Tibial artery (tissue), 4 donors: Measurements from ENCODE around the gene STOML3.

Experiments used
- DNase-seq, 2 donors: peaks; one replicate each; pipeline ENCODE4 v3.0.0-alpha.2; 2019
- H3K27ac ChIP-seq, 2 donors: fragments of 200-600 bp; sonication (generic) in 1 of 2; 1 replicate in 1 of 2; 2 replicates in 1 of 2; pipeline ENCODE4 v1.5.1; 2018 to 2019; ENCODE audit warnings: mild to moderate bottlenecking in 1 of 2
- H3K27me3 ChIP-seq, 2 donors: fragments of 200-600 bp; sonication (generic) in 1 of 2; one replicate each; pipeline versions ENCODE4 v1.5.1 to v1.6.0; 2016 to 2019
- H3K36me3 ChIP-seq, 3 donors: fragments of 200-600 bp; sonication (generic) in 2 of 3; one replicate each; pipeline ENCODE4 v1.5.1; 2016 to 2019; ENCODE audit warnings: mild to moderate bottlenecking in 2 of 3
- H3K4me1 ChIP-seq, 4 donors: fragments of 200-600 bp; sonication (generic) in 2 of 4; 1 replicate in 3 of 4; 2 replicates in 1 of 4; pipeline ENCODE4 v1.5.1; 2016 to 2019
- H3K4me3 ChIP-seq, 2 donors: fragments of 200-600 bp; sonication (generic) in 1 of 2; 1 replicate in 1 of 2; 2 replicates in 1 of 2; pipeline ENCODE4 v1.5.1; 2018 to 2019; ENCODE audit warnings: mild to moderate bottlenecking in 2 of 2
- H3K9me3 ChIP-seq, 3 donors: fragments of 200-600 bp; sonication (generic) in 1 of 3; one replicate each; pipeline ENCODE4 v1.5.1; 2016 to 2019
- intact Hi-C: fragments of 100-400 bp; cut with DNase I; formaldehyde crosslinking; loops from one replicate; pipeline ENCODE4 v1.15.0; 2023; ENCODE audit warnings: low total_unique reads
- TF ChIP-seq, protein P1 (sequence below), 2 experiments: fragments of 200-600 bp in 1 of 2; fragments of 450-650 bp in 1 of 2; IDR thresholded peaks; one replicate each; pipeline ENCODE4 v1.5.1; 2017 to 2019; ENCODE audit warnings: antibody characterized with exemption in 2 of 2, mild to moderate bottlenecking in 1 of 2, moderate library complexity in 1 of 2

The STOML3 gene

DNA sequence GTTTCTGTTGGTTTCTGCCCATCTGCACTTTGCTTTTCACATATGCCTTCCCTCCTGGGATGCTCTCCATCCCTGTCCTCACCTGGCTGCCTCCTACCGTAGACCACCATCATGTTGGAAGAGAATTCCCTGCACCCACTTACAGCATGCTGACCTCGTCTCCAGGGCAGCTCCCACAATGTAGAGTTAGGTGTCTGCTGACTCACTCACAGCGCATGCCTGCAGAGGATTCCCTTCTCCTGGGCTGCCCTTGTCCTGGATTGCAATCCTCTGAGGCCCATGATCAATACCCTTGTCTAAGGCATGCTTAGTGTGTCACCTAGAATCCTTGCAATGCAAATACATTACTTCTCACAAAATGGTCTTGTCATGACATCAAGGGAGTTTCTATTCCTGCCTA, 43.6 kb downstream of the STOML3 start:
- H3K4me3 ChIP-seq = no peak overlapping the region
- H3K9me3 ChIP-seq = no peaks in the 10 kb centered on the region
- no peaks in the 10 kb centered on the region for H3K4me1 ChIP-seq
- H3K27me3 ChIP-seq = no peaks in the 10 kb centered on the region
- intact Hi-C loops = no loop called here
- no peaks in the 10 kb centered on the region for H3K36me3 ChIP-seq
- no peak overlapping the region for H3K27ac ChIP-seq
- TF ChIP-seq, protein P1, sequence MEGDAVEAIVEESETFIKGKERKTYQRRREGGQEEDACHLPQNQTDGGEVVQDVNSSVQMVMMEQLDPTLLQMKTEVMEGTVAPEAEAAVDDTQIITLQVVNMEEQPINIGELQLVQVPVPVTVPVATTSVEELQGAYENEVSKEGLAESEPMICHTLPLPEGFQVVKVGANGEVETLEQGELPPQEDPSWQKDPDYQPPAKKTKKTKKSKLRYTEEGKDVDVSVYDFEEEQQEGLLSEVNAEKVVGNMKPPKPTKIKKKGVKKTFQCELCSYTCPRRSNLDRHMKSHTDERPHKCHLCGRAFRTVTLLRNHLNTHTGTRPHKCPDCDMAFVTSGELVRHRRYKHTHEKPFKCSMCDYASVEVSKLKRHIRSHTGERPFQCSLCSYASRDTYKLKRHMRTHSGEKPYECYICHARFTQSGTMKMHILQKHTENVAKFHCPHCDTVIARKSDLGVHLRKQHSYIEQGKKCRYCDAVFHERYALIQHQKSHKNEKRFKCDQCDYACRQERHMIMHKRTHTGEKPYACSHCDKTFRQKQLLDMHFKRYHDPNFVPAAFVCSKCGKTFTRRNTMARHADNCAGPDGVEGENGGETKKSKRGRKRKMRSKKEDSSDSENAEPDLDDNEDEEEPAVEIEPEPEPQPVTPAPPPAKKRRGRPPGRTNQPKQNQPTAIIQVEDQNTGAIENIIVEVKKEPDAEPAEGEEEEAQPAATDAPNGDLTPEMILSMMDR (IDR thresholded peaks at IDR 0.05) = no peak
- no peak for DNase-seq

DNA sequence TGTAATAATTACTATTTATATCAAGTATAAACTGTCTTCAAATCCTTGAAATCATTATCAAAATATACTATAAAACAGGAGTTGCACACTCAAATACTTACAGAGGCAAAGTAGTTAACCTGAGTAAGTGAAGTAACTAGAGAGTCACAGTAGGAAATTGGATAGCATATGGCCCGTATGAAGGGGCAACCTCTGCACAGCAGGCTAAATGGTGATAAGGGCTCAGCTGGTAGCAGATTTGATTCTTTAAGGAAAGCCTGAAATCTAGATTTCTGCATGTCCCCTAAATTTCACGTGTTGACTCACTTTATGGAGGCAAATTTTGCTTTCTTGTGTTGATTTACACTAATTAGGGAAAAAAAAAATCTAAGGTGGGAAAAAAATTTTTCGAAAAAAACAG, 46.4 kb downstream of the STOML3 start:
- Histone ChIP-seq H3K36me3 (no peaks in the 10 kb centered on the region), H3K4me3 (no peak overlapping the region), H3K27ac (no peak overlapping the region), H3K9me3 (no peaks in the 10 kb centered on the region), H3K27me3 (no peaks in the 10 kb centered on the region), H3K4me1 (no peaks in the 10 kb centered on the region)
- TF ChIP-seq, protein P1 (IDR thresholded peaks at IDR 0.05) = no peak
- no peak for DNase-seq
- intact Hi-C loops = no loop called here

- Histone ChIP-seq H3K27ac (no peak overlapping the region), H3K9me3 (no peaks in the 10 kb centered on the region), H3K27me3 (no peaks in the 10 kb centered on the region), H3K4me3 (no peak overlapping the region), H3K4me1 (no peaks in the 10 kb centered on the region), H3K36me3 (no peaks in the 10 kb centered on the region)
- no peak for DNase-seq
- TF ChIP-seq, protein P1 (IDR thresholded peaks at IDR 0.05) = no peak
- intact Hi-C loops = no loop called here
These were observed 47.4 kb downstream of the STOML3 start for GRCh38 chr13:38943231-38943630.

- H3K4me1 ChIP-seq = no peaks in the 10 kb centered on the region
- H3K27ac ChIP-seq = no peak overlapping the region
- no peaks in the 10 kb centered on the region for H3K36me3 ChIP-seq
- H3K27me3 ChIP-seq = no peaks in the 10 kb centered on the region
- no peaks in the 10 kb centered on the region for H3K9me3 ChIP-seq
- intact Hi-C loops = no loop called here
- no peak overlapping the region for H3K4me3 ChIP-seq
- TF ChIP-seq, protein P1 (IDR thresholded peaks at IDR 0.05) = no peak
- DNase-seq = no peak
These were observed 49.2 kb downstream of the STOML3 start for GRCh38 chr13:38941353-38941945.

DNA sequence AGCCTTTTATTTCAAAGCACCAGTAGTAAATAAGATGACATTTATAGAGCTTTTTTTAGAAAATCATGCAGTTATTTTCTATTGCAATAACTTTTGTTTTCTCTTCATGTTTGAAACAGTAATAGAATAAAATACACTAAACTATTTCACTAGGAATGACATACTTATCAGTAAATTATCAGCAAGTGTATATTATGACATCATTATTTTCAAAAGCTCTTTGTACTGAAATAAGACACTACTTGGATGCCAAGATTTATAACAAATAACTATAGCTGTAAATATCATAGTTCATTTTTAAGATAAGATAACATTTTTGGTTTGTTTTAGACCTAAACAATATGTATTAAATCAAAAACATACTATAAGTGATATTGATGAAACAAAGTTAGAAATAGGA, 56.8 kb downstream of the STOML3 start:
- Histone ChIP-seq H3K27ac (no peak overlapping the region), H3K4me1 (no peaks in the 10 kb centered on the region), H3K27me3 (no peaks in the 10 kb centered on the region), H3K36me3 (no peaks in the 10 kb centered on the region), H3K4me3 (no peak overlapping the region), H3K9me3 (no peaks in the 10 kb centered on the region)
- DNase-seq = no peak
- intact Hi-C loops = no loop called here
- TF ChIP-seq, protein P1 (IDR thresholded peaks at IDR 0.05) = no peak

GRCh38 chr13:38922170-38922569, 68.5 kb downstream of the STOML3 start:
- DNase-seq = no peak
- TF ChIP-seq, protein P1 (IDR thresholded peaks at IDR 0.05) = no peak
- no peak overlapping the region for H3K4me3 ChIP-seq

More at GRCh38 chr13:38922170-38922569, 68.5 kb downstream of the STOML3 start:
- Histone ChIP-seq H3K27me3 (peaks cover 0 to 9% of the 10 kb centered on the region in 2 donors), H3K9me3 (no peaks in the 10 kb centered on the region), H3K36me3 (no peaks in the 10 kb centered on the region), H3K27ac (no peak overlapping the region), H3K4me1 (no peaks in the 10 kb centered on the region)
- intact Hi-C loops = no loop called here
